B cell (primary cell): Measurements from ENCODE around the gene EPHB3. TPM values are rescaled to one million over a fixed set of nuclear protein-coding genes. Genes with fewer than 3 reads are reported as not detected.

Experiments used
- ATAC-seq: fragments of 200-7000 bp; cut with Tn5 transposase; one replicate; pipeline ENCODE4 v1.10.0; 2021; ENCODE audit warnings: low read depth, mild to moderate bottlenecking, moderate number of reproducible peaks, moderate library complexity
- CTCF ChIA-PET: fragments of 350-600 bp; sonication (Branson Sonifier 250); formaldehyde crosslinking; loops from one replicate; lab custom pipeline; 2021; ENCODE audit warnings: antibody characterized with exemption, inconsistent platforms; lab: Charles Lee
- POLR2A ChIA-PET: fragments of 350-600 bp; sonication (Branson Sonifier 250); formaldehyde crosslinking; loops from one replicate; lab custom pipeline; 2021; ENCODE audit warnings: antibody characterized with exemption; lab: Charles Lee
- DNase-seq: peaks from one replicate; pipeline ENCODE4 v3.0.0; 2013
- H2AFZ ChIP-seq: 2 replicates; pipeline ENCODE4 v1.6.1; 2012; ENCODE audit warnings: mild to moderate bottlenecking, low read depth, low read length; ENCODE audit not compliant: insufficient read depth, poor library complexity, severe bottlenecking
- H3K27ac ChIP-seq, 2 donors: 1 replicate in 1 of 2; 2 replicates in 1 of 2; pipeline ENCODE4 v1.5.1; 2012 to 2013; ENCODE audit warnings: low read length in 2 of 2, mild to moderate bottlenecking in 2 of 2, moderate library complexity in 1 of 2
- H3K27me3 ChIP-seq, 4 experiments: fragments of 200-600 bp in 1 of 4; sonication (generic) in 1 of 4; replicated peaks in 1 of 4; 1 replicate in 2 of 4; 2 replicates in 2 of 4; pipeline versions ENCODE4 v1.6.1 to v1.7.0; 2013 to 2016; ENCODE audit warnings: low read length in 3 of 4, mild to moderate bottlenecking in 2 of 4, mixed read lengths in 1 of 4, moderate library complexity in 1 of 4; ENCODE audit not compliant: insufficient read depth in 4 of 4, control insufficient read depth in 3 of 4; ENCODE audit errors: control extremely low read depth in 1 of 4
- H3K36me3 ChIP-seq, 2 experiments: replicated peaks in 1 of 2; 1 replicate in 1 of 2; 2 replicates in 1 of 2; pipeline versions ENCODE4 v1.6.1 to v1.7.1; 2013; ENCODE audit warnings: low read length in 1 of 2; ENCODE audit not compliant: insufficient read depth in 2 of 2, control insufficient read depth in 1 of 2; ENCODE audit errors: control extremely low read depth in 1 of 2, extremely low read depth in 1 of 2
- H3K4me1 ChIP-seq, 2 donors: fragments of 200-600 bp in 1 of 2; sonication (generic) in 1 of 2; 1 replicate in 1 of 2; 2 replicates in 1 of 2; pipeline versions ENCODE4 v1.5.1 to v1.6.1; 2013 to 2017; ENCODE audit warnings: low read length in 2 of 2; ENCODE audit not compliant: control insufficient read depth in 2 of 2, insufficient read depth in 2 of 2
- H3K4me2 ChIP-seq: replicated peaks from 2 replicates; pipeline ENCODE3; 2012; ENCODE audit warnings: mild to moderate bottlenecking, low read depth, low read length; ENCODE audit not compliant: poor library complexity, severe bottlenecking
- H3K4me3 ChIP-seq, 5 experiments: fragments of 200-600 bp in 1 of 5; sonication (generic) in 1 of 5; 1 replicate in 3 of 5; 2 replicates in 2 of 5; pipeline versions ENCODE4 v1.5.1 to v1.7.0; 2011 to 2016; ENCODE audit warnings: low read length in 4 of 5, mild to moderate bottlenecking in 4 of 5, low read depth in 2 of 5, control low read depth in 1 of 5, moderate library complexity in 1 of 5; ENCODE audit not compliant: insufficient read depth in 1 of 5; ENCODE audit errors: control extremely low read depth in 1 of 5, extremely low read depth in 1 of 5
- H3K79me2 ChIP-seq: fragments of 200-600 bp; sonication (generic); one replicate; pipeline ENCODE4 v1.6.0; 2016; ENCODE audit warnings: low read length; ENCODE audit not compliant: control insufficient read depth, insufficient read depth
- H3K9ac ChIP-seq: fragments of 200-600 bp; sonication (generic); 2 replicates; pipeline ENCODE4 v1.6.1; 2017; ENCODE audit warnings: mild to moderate bottlenecking, low read length, moderate library complexity
- H3K9me3 ChIP-seq, 3 donors: one replicate each; pipeline versions ENCODE4 v1.6.1 to v1.7.1; 2013; ENCODE audit warnings: low read length in 2 of 3; ENCODE audit not compliant: control insufficient read depth in 2 of 3, insufficient read depth in 1 of 3; ENCODE audit errors: control extremely low read depth in 1 of 3
- H4K20me1 ChIP-seq: 2 replicates; pipeline ENCODE4 v1.6.0; 2012; ENCODE audit warnings: mild to moderate bottlenecking, low read length; ENCODE audit not compliant: insufficient read depth, control insufficient read depth, poor library complexity, severe bottlenecking
- H3K27ac Mint-ChIP-seq: one replicate; pipeline ENCODE4 v1.8.0; 2021; ENCODE audit warnings: mixed read lengths
- H3K27me3 Mint-ChIP-seq: one replicate; pipeline ENCODE4 v1.8.0; 2021; ENCODE audit warnings: mixed read lengths
- H3K4me1 Mint-ChIP-seq: one replicate; pipeline ENCODE4 v1.8.0; 2021; ENCODE audit warnings: mixed read lengths
- H3K4me3 Mint-ChIP-seq: one replicate; pipeline ENCODE4 v1.8.0; 2021; ENCODE audit warnings: mixed read lengths
- H3K9me3 Mint-ChIP-seq: one replicate; pipeline ENCODE4 v1.8.0; 2022; ENCODE audit warnings: mixed read lengths; ENCODE audit not compliant: insufficient read depth
- EZH2 ChIP-seq: IDR thresholded peaks from 2 replicates; pipeline ENCODE4 v1.6.1; 2012; ENCODE audit warnings: borderline replicate concordance, low read depth, mild to moderate bottlenecking, moderate library complexity, low read length; ENCODE audit not compliant: insufficient read depth, poor library complexity, severe bottlenecking
- whole genome bisulfite sequencing: methylation state at CpG from one replicate; pipeline ENCODE4 v1.1.5; 2013; ENCODE audit warnings: missing lambda C conversion rate; ENCODE audit not compliant: insufficient coverage; 5-methylcytosine and 5-hydroxymethylcytosine counted together
- intact Hi-C: fragments of 100-400 bp; cut with micrococcal nuclease; formaldehyde crosslinking; loops from one replicate; pipeline ENCODE4 v1.10.0; 2022
- polyA plus RNA-seq: library from polyadenylated mRNA; depleted of rRNA; stranded (reverse); fragments of >200 nt; gene quantifications from 2 replicates; pipeline ENCODE4 v1.2.3, GENCODE V29; 2012
- total RNA-seq, 2 donors: library from RNA; stranded (reverse); fragments of 120-200 nt in 1 of 2; gene quantifications; 1 replicate in 1 of 2; 2 replicates in 1 of 2; pipeline versions ENCODE4 v1.2.3 to v1.2.4, GENCODE V29; 2013 to 2022
- TF ChIP-seq, protein P1 (sequence below): fragments of 200-600 bp; IDR thresholded peaks from one replicate; pipeline ENCODE4 v1.8.0; 2022; ENCODE audit warnings: antibody characterized with exemption, mild to moderate bottlenecking

The EPHB3 gene
- total and polyA plus RNA-seq, 2 donors (not counting 1 experiment from before 2014, with no cell fraction given) = 0.06 to 0.07 TPM

DNA sequence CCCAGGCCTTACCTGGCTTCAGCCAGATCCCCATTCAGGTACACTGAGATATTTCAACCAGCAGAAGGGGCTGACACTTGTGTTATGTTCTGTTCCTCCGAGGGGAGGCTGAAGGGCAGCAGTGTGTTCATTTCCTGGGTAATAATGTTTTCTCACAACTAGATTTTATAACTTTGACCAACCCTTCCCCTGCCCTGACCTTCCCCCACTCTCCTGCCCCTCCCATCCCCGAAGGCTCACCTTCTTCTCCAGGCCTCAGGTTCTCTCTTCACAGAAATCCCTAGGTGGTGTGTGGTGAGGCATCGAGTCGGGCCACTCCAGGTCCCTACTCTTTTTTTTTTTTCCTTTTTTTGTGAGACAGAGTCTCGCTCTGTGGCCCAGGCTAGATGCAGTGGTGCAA, 34.6 kb downstream of the EPHB3 start:
- DNase-seq (no peak), ATAC-seq (no peak)
- POLR2A ChIA-PET = no interaction called here
- H2AFZ ChIP-seq = no peak overlapping the region
- no peaks in the 10 kb centered on the region for H3K9me3 Mint-ChIP-seq
- no peaks in the 10 kb centered on the region for H3K36me3 ChIP-seq
- peaks cover 0 to 12% (median 5%) of the 10 kb centered on the region in 4 experiments for H3K27me3 ChIP-seq
- H3K27me3 Mint-ChIP-seq = peaks cover 23% of the 10 kb centered on the region
- no peak overlapping the region for H3K4me2 ChIP-seq
- H3K79me2 ChIP-seq = no peaks in the 10 kb centered on the region
- peaks cover 2 to 3% of the 10 kb centered on the region in 2 donors for H3K4me1 ChIP-seq
- H3K9ac ChIP-seq = no peak overlapping the region
- no peak overlapping the region for H3K27ac ChIP-seq
- H3K4me3 ChIP-seq = no peak overlapping the region
- WGBS = 100% methylated on average over 3 of the region's 5 CpGs
- CTCF ChIA-PET = no interaction called here
- no peaks in the 10 kb centered on the region for H4K20me1 ChIP-seq
- H3K27ac Mint-ChIP-seq = no peak overlapping the region
- H3K9me3 ChIP-seq = no peaks in the 10 kb centered on the region
- intact Hi-C loops = no loop called here
- H3K4me1 Mint-ChIP-seq = peaks cover 3% of the 10 kb centered on the region
- no peak overlapping the region for H3K4me3 Mint-ChIP-seq
- no peak for TF ChIP-seq EZH2
- TF ChIP-seq, protein P1, sequence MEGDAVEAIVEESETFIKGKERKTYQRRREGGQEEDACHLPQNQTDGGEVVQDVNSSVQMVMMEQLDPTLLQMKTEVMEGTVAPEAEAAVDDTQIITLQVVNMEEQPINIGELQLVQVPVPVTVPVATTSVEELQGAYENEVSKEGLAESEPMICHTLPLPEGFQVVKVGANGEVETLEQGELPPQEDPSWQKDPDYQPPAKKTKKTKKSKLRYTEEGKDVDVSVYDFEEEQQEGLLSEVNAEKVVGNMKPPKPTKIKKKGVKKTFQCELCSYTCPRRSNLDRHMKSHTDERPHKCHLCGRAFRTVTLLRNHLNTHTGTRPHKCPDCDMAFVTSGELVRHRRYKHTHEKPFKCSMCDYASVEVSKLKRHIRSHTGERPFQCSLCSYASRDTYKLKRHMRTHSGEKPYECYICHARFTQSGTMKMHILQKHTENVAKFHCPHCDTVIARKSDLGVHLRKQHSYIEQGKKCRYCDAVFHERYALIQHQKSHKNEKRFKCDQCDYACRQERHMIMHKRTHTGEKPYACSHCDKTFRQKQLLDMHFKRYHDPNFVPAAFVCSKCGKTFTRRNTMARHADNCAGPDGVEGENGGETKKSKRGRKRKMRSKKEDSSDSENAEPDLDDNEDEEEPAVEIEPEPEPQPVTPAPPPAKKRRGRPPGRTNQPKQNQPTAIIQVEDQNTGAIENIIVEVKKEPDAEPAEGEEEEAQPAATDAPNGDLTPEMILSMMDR = no peak

GRCh38 chr3:184596886-184597575, 35.4 kb downstream of the EPHB3 start:
- H3K27me3 Mint-ChIP-seq = peaks cover 25% of the 10 kb centered on the region
- no peaks in the 10 kb centered on the region for H3K79me2 ChIP-seq
- DNase-seq (no peak), ATAC-seq (no peak)
- WGBS = 70% methylated on average over 4 of the region's 6 CpGs
- ChIA-PET POLR2A (no interaction called here), CTCF (no interaction called here)
- H3K9ac ChIP-seq = no peak overlapping the region
- peaks cover 6% of the 10 kb centered on the region for H3K4me1 Mint-ChIP-seq
- no peak for TF ChIP-seq EZH2
- TF ChIP-seq, protein P1 = no peak
- H2AFZ ChIP-seq = no peak overlapping the region
- no peak overlapping the region for H3K4me3 ChIP-seq
- no peaks in the 10 kb centered on the region for H3K9me3 ChIP-seq
- H3K36me3 ChIP-seq = no peaks in the 10 kb centered on the region
- no peaks in the 10 kb centered on the region for H3K9me3 Mint-ChIP-seq
- H3K27ac Mint-ChIP-seq = no peak overlapping the region
- no peak overlapping the region for H3K4me3 Mint-ChIP-seq
- no peak overlapping the region for H3K4me2 ChIP-seq
- H4K20me1 ChIP-seq = no peaks in the 10 kb centered on the region
- H3K27ac ChIP-seq = no peak overlapping the region
- intact Hi-C loops = no loop called here
- H3K27me3 ChIP-seq = peaks cover 0 to 18% (median 7%) of the 10 kb centered on the region in 4 experiments
- peaks cover 4 to 6% of the 10 kb centered on the region in 2 donors for H3K4me1 ChIP-seq
